ENCODE measurements around the gene MAST3. TPM values are rescaled to one million over a fixed set of nuclear protein-coding genes. Genes with fewer than 3 reads are reported as not detected.

Gene MAST3
- total RNA-seq, 1 experiment from 2014 or later, result 11.5 TPM

DNA sequence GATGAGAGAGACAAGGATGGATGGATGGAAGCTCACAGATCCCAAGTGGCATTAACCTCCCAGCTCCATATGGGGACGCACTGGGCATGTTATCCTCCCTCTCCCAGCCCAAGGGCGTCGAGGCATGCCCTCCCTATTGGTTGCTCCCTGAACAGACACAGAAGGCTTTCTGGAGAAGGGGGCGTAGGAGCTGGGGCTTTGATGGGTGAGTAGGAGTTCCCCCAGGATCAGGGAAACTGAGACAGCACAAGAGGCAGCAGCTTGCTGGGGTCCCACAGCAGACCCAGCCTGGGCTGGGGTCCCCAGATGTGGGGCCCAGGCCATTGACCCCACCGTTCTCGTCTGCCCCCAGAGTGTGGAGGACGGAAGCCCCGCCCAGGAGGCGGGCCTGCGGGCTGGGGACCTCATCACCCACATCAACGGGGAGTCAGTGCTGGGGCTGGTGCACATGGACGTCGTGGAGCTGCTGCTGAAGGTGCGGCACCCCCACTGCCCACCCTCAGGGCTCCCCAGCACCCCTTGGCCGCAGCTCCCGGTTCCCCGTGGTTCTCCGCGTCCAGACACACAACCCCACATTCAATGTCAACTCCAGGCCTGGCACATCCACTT is 47.9 kb downstream of the MAST3 start:
- POLR2A ChIA-PET, result no interaction called here
- Mint-ChIP-seq H3K9me3 (peaks cover under 1% of the 10 kb centered on the region), H3K4me1 (no peaks in the 10 kb centered on the region), H3K4me3 (no peak overlapping the region), H3K27ac (peak overlapping the region; percentile 49; the same call in 1 of the 2 replicates), H3K27me3 (ENCODE audit: low read depth) (no peaks in the 10 kb centered on the region), H3K36me3 (peaks cover 25% of the 10 kb centered on the region)
- DNase-seq (ENCODE audit: low spot score) (no peak), ATAC-seq (no peak)
- CTCF ChIA-PET, result interaction anchor here (1.2 to 2.7 kb wide), 5 partner anchors 12 to 32 kb away, joined by 3 to 10 read pairs (median 4); no protein-coding TSS in a partner anchor
- TF ChIP-seq, protein P1, sequence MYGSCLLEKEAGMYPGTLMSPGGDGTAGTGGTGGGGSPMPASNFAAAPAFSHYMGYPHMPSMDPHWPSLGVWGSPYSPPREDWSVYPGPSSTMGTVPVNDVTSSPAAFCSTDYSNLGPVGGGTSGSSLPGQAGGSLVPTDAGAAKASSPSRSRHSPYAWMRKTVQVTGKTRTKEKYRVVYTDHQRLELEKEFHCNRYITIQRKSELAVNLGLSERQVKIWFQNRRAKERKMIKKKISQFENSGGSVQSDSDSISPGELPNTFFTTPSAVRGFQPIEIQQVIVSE (CRISPR knock-in tag; IDR thresholded peaks at IDR 0.05; ENCODE audit: borderline replicate concordance), result no peak
- no peak for TF ChIP-seq ZNF671 (CRISPR knock-in tag; IDR thresholded peaks at IDR 0.05)
- TF ChIP-seq ZNF317 (CRISPR knock-in tag; IDR thresholded peaks at IDR 0.05; ENCODE audit: borderline replicate concordance, low read depth), result no peak
- TF ChIP-seq, protein P2, sequence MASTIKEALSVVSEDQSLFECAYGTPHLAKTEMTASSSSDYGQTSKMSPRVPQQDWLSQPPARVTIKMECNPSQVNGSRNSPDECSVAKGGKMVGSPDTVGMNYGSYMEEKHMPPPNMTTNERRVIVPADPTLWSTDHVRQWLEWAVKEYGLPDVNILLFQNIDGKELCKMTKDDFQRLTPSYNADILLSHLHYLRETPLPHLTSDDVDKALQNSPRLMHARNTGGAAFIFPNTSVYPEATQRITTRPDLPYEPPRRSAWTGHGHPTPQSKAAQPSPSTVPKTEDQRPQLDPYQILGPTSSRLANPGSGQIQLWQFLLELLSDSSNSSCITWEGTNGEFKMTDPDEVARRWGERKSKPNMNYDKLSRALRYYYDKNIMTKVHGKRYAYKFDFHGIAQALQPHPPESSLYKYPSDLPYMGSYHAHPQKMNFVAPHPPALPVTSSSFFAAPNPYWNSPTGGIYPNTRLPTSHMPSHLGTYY (CRISPR knock-in tag; IDR thresholded peaks at IDR 0.05), result no peak
- no peak for TF ChIP-seq CREB1 (CRISPR knock-in tag; IDR thresholded peaks at IDR 0.05)
- no peak for TF ChIP-seq HMGA2 (CRISPR knock-in tag; IDR thresholded peaks at IDR 0.05)
- TF ChIP-seq IRF2 (CRISPR knock-in tag; IDR thresholded peaks at IDR 0.05; ENCODE audit: borderline replicate concordance, low read depth), result no peak
- no peak for TF ChIP-seq SOX15 (CRISPR knock-in tag; IDR thresholded peaks at IDR 0.05)

DNA sequence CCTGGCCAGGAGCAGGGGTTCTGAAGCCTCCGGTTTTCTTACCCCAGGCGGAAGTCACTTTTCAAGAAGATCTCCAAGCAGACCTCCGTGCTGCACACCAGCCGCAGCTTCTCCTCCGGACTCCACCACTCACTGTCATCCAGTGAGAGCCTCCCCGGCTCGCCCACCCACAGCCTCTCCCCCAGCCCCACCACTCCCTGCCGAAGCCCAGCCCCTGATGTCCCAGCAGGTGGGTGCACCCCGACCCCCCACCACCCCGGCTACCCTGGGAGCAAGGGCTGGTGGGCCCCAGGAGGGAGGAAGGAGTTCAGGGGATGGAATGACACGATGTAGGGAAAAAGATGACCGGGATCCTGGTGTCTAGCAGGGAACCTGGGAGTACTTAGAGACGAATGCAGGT is 49.8 kb downstream of the MAST3 start:
- TF ChIP-seq GRHL2 (CRISPR knock-in tag; IDR thresholded peaks at IDR 0.05; ENCODE audit: insufficient replicate concordance, severe bottlenecking) (no peak), NR2C2 (CRISPR knock-in tag; IDR thresholded peaks at IDR 0.05) (no peak), ELF4 (CRISPR knock-in tag; IDR thresholded peaks at IDR 0.05; ENCODE audit: low read depth) (no peak)
- TF ChIP-seq, protein P3, sequence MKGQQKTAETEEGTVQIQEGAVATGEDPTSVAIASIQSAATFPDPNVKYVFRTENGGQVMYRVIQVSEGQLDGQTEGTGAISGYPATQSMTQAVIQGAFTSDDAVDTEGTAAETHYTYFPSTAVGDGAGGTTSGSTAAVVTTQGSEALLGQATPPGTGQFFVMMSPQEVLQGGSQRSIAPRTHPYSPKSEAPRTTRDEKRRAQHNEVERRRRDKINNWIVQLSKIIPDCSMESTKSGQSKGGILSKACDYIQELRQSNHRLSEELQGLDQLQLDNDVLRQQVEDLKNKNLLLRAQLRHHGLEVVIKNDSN (CRISPR knock-in tag; IDR thresholded peaks at IDR 0.05), result no peak
- TF ChIP-seq, protein P4, sequence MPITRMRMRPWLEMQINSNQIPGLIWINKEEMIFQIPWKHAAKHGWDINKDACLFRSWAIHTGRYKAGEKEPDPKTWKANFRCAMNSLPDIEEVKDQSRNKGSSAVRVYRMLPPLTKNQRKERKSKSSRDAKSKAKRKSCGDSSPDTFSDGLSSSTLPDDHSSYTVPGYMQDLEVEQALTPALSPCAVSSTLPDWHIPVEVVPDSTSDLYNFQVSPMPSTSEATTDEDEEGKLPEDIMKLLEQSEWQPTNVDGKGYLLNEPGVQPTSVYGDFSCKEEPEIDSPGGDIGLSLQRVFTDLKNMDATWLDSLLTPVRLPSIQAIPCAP (CRISPR knock-in tag; IDR thresholded peaks at IDR 0.05), result no peak
- TF ChIP-seq, protein P5, sequence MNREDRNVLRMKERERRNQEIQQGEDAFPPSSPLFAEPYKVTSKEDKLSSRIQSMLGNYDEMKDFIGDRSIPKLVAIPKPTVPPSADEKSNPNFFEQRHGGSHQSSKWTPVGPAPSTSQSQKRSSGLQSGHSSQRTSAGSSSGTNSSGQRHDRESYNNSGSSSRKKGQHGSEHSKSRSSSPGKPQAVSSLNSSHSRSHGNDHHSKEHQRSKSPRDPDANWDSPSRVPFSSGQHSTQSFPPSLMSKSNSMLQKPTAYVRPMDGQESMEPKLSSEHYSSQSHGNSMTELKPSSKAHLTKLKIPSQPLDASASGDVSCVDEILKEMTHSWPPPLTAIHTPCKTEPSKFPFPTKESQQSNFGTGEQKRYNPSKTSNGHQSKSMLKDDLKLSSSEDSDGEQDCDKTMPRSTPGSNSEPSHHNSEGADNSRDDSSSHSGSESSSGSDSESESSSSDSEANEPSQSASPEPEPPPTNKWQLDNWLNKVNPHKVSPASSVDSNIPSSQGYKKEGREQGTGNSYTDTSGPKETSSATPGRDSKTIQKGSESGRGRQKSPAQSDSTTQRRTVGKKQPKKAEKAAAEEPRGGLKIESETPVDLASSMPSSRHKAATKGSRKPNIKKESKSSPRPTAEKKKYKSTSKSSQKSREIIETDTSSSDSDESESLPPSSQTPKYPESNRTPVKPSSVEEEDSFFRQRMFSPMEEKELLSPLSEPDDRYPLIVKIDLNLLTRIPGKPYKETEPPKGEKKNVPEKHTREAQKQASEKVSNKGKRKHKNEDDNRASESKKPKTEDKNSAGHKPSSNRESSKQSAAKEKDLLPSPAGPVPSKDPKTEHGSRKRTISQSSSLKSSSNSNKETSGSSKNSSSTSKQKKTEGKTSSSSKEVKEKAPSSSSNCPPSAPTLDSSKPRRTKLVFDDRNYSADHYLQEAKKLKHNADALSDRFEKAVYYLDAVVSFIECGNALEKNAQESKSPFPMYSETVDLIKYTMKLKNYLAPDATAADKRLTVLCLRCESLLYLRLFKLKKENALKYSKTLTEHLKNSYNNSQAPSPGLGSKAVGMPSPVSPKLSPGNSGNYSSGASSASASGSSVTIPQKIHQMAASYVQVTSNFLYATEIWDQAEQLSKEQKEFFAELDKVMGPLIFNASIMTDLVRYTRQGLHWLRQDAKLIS (CRISPR knock-in tag; IDR thresholded peaks at IDR 0.05; ENCODE audit: borderline replicate concordance), result no peak
- TF ChIP-seq, protein P6, sequence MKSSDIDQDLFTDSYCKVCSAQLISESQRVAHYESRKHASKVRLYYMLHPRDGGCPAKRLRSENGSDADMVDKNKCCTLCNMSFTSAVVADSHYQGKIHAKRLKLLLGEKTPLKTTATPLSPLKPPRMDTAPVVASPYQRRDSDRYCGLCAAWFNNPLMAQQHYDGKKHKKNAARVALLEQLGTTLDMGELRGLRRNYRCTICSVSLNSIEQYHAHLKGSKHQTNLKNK (CRISPR knock-in tag; IDR thresholded peaks at IDR 0.05), result no peak
- TF ChIP-seq, protein P7, sequence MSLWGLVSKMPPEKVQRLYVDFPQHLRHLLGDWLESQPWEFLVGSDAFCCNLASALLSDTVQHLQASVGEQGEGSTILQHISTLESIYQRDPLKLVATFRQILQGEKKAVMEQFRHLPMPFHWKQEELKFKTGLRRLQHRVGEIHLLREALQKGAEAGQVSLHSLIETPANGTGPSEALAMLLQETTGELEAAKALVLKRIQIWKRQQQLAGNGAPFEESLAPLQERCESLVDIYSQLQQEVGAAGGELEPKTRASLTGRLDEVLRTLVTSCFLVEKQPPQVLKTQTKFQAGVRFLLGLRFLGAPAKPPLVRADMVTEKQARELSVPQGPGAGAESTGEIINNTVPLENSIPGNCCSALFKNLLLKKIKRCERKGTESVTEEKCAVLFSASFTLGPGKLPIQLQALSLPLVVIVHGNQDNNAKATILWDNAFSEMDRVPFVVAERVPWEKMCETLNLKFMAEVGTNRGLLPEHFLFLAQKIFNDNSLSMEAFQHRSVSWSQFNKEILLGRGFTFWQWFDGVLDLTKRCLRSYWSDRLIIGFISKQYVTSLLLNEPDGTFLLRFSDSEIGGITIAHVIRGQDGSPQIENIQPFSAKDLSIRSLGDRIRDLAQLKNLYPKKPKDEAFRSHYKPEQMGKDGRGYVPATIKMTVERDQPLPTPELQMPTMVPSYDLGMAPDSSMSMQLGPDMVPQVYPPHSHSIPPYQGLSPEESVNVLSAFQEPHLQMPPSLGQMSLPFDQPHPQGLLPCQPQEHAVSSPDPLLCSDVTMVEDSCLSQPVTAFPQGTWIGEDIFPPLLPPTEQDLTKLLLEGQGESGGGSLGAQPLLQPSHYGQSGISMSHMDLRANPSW (CRISPR knock-in tag; conservative IDR thresholded peaks at IDR 0.05; ENCODE audit: low read depth), result no peak
- DNase-seq (ENCODE audit: low spot score), result no peak
- H3K27ac Mint-ChIP-seq, result no peak overlapping the region
- no peaks in the 10 kb centered on the region for H3K9me3 Mint-ChIP-seq
- no peak overlapping the region for H3K4me3 Mint-ChIP-seq
- H3K4me1 Mint-ChIP-seq, result peaks cover 9% of the 10 kb centered on the region
- no peaks in the 10 kb centered on the region for H3K27me3 Mint-ChIP-seq (ENCODE audit: low read depth)
- ChIA-PET POLR2A (no interaction called here), CTCF (no interaction called here)
- peaks cover 15% of the 10 kb centered on the region for H3K36me3 Mint-ChIP-seq
- ATAC-seq, result no peak

Data from WTC11 (cell line).